GM19468 (cell line): ENCODE data around the gene FHL2.

Source experiments
- ATAC-seq: cut with Tn5 transposase; IDR thresholded peaks from one replicate; pipeline ENCODE4 v1.9.1; 2021; ENCODE audit warnings: mild to moderate bottlenecking, moderate library complexity, moderate number of reproducible peaks; ENCODE audit not compliant: unreplicated experiment; ENCODE audit errors: extremely low read depth

Gene FHL2

DNA sequence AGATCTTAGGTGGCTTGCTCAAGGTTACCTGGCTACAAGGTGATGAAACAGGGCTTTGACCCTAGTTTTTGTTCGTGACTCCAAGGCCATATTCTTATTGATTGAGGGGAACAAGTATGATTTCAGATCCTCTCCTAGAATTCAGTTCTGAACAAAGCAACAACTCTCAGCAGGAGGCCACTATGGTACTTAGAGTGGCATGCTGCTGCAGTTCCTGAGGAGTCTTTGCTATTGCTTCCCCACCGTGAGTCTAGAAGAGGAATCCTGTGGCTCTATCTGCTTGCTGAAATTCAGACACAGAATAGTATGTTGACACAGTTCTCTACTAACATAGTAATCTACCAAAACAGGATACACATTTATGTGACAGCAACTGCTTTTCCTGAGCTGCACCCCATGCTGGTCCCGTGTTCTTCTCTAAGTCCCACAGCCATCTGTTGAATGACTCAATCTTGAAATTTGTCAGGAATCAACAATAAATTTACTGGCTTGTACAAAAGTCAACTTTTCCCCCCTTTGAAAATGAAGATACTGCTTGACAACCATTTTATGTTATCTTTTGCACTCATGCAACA is 73.4 kb downstream of the FHL2 start:
- ATAC-seq: no peak

DNA sequence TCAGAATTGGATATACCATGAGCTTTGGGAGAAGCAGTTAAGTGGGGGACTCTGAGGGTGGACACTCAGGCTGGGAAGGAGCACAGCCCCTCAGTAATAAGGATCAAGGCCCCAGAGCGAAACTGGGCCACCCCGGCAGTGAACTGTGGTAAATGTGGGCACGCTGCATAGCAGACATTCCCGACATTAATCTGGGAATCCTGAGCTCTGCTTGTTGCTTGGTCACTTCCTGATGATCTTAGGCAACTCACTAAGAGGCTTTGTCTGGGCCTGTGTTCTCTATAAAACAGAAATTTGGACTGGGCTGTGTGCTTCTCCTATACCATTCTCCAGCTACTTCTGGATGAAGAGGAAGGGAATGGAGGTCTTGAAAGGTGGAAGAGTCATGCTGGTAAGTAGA is 74.1 kb downstream of the FHL2 start:
- no peak for ATAC-seq

DNA sequence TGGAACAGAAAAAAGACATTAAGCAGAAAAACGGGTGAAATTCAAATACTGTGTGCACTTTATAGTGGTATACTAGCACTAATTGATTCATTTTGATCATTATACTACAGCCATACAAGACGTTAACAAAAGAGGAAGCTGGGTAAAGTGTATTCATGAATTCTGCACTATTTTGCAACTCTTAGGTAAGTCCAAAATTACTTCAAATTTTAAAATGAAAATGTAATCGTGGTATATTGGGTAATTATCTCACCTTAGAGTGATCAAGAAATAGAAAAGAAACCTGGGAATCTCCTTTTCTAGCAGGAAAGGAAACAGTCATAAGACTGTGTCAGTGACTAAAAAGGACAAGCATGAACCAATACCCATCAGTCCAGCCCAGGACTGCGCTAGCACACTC is 74.8 kb downstream of the FHL2 start:
- no peak for ATAC-seq

DNA sequence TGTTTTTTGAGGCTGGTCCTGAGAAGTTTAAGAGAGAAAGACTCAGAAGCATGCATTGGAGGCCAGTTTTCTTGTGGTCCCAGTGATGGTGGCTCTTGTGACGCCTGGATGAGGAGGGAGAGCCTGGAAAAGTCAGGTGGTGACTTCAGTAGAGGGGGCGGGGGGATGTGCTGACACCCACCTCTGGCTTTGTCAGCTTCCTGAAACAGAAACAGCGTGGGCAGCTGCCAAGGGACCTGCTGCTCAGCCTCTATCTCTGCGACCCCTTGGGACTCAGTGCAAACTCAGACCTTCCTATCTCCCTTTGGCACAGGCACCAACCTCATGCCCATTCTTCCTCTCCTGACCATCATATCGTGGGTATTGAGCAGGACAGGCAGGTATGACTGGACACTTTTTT is 75.7 kb downstream of the FHL2 start:
- ATAC-seq: no peak

DNA sequence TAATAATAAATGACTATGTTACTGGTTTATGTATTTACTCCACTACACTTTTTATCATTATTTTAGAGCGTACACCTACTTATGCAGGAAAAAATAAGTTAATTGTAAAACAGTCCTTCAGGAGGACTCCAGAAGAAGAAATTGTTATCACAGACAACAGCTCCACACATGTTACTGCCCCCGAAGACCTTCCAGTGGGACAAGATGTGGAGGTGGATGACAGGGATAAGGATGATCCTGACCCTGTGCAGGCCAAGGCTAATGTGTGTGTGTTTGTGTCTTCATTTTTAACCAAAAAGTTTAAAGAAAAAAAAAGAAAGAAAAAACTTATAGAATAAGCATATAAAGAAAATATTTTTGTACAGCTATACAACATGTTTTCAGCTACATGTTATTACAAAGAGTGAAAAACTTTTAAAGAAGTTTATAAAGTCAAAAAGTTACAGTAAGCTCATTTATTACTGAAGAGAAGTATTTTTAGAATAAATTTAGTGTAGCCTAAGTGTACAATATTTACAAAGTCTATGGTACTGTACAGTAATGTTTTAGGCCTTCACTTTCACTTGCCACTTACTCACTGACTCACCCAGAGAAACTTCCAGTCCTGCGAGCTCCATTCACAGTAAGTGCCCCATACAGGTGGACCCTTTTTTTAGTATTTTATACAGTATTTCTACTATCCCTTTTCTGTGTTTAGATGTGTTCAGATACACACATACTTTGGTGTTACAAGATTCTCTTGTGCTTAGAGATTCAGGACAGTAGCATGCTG is 76.8 kb downstream of the FHL2 start:
- no peak for ATAC-seq

DNA sequence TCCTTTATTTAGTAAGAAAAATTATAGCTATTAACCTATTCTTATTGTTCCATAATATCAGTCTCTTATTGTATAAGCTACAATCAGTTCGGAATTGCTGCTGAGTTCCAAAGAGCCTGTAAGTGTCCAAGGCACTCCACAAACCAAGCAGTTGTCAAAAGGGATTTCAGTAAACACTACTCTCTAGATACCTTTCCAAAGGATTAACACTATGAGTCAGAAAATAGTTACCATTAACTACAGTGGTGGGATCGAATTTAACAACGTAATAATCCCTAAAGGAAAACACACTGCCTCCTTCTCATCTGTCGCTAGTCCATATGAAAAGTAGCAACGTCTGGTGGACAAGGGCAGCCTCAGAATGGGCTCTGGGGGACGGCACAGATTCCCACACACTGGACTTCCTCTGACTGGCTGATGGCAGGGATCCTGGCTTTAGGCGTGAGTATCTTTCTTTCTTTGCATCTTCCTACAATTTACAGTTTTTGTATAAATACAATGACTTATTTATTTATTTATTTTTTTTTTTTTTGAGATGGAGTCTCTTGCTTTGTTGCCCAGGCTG is 78.1 kb downstream of the FHL2 start:
- ATAC-seq: no peak

DNA sequence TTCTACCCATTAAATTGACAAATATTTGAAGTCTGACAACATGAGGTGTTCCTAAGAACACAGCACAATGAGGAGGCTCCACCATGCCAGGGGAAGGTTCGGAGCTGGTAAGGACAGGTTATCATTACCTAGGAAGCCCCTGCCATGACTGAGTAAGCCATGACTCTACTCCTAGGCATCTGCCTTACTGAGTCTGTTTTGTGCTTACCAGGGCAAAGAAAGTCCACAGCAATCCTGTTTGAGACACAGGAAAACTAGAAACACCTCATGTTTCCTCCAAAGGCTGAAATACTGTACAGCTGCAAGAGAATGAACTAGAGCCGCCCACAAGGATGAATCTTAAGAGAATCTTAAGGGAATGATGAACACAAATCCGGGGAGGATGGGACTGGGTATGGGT is 80.9 kb downstream of the FHL2 start:
- no peak for ATAC-seq

DNA sequence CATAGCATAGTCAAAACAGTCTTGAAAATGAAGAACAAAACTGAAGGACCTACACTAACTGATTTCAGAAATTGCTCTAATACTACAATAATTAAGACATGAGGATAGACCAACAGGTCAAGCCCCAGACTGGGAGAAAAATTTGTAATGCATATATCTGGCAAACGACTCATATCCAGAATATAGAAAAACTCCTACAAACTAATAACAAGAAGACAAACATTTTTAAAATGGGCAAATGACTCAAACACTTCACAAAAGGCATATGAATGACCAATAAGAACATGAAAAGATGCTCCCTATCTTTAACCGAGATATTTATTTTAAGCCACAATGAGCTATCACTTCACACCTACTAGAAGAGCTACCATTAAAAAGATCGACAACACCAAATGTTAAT is 83.5 kb downstream of the FHL2 start:
- peak; percentile 34 for ATAC-seq

DNA sequence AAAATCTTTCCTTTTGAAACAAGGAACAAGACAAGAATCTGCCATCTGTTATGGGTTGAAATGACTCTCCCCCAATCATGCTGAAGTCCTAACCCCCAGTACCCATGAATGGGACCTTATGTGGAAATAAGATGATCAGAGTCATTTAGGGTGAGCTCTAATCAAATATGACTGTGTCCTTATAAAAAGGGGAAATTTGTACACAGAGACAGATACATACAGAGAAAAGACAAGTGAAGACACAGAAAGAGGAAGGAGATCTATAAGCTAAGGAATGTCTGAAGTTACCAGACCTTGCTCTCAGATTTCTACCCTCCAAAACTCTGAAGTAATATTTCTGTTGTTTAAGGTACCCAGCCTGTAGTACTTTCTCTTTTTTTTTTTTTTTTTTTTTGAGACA is 85.0 kb downstream of the FHL2 start:
- no peak for ATAC-seq
